Measurements from ENCODE around the gene CWH43. TPM values are rescaled to one million over a fixed set of nuclear protein-coding genes. Genes with fewer than 3 reads are reported as not detected.

CWH43 gene
- total and polyA plus RNA-seq, 9 donors, result 0.33 to 3.2 (median 0.48) TPM; not detected in 4

Small RNA genes lying within 50 kb of the gene (small RNA-seq; reads per million reads assigned to genes)
- not detected for gene AC020593.1

Other genes with a start within 250 kb of the CWH43 start
- gene FRYL, start 206.0 kb upstream of the CWH43 start, total RNA-seq, result 10 to 100 TPM; 30.7 to 46.0 (median 36.0) TPM
- gene FRYL, start 206.0 kb upstream of the CWH43 start, polyA plus RNA-seq, result 10 to 100 TPM; 10.7 to 33.5 TPM
- 100 to 1,000 TPM in 6 of 7 donors, 10 to 100 TPM in 1; 73.4 to 132 (median 111) TPM for gene OCIAD1, start 155.2 kb upstream of the CWH43 start, total RNA-seq
- gene OCIAD1, start 155.2 kb upstream of the CWH43 start, polyA plus RNA-seq, result 100 to 1,000 TPM; 133 to 241 TPM
- gene OCIAD2, start 79.5 kb upstream of the CWH43 start, total RNA-seq, result 10 to 100 TPM in 4 of 7 donors, 1 to 10 TPM in 3; 2.1 to 14.6 (median 10.6) TPM
- gene OCIAD2, start 79.5 kb upstream of the CWH43 start, polyA plus RNA-seq, result 10 to 100 TPM; 20.0 to 20.4 TPM

Measured in ovary (tissue), 9 donors.